K562 (cell line): Measurements from ENCODE around the gene PDE6D. TPM values are rescaled to one million over a fixed set of nuclear protein-coding genes. Genes with fewer than 3 reads are reported as not detected.

Source experiments
- CBX3 ChIP-seq, 2 experiments: IDR thresholded peaks; 1 replicate in 1 of 2; 2 replicates in 1 of 2; pipeline ENCODE4 v1.6.1; 2012; ENCODE audit warnings: inconsistent platforms in 2 of 2, low read length in 2 of 2, borderline replicate concordance in 1 of 2, control low read depth in 1 of 2
- CCNT2 ChIP-seq: IDR thresholded peaks from 2 replicates; pipeline ENCODE4 v1.6.1; 2011; ENCODE audit warnings: borderline replicate concordance, low read depth, mild to moderate bottlenecking, moderate library complexity, mixed read lengths, low read length; ENCODE audit not compliant: insufficient read length; ENCODE audit errors: extremely low read depth
- HINFP ChIP-seq: fragments of 450-650 bp; conservative IDR thresholded peaks from 2 replicates; pipeline ENCODE4 v1.6.1; 2016; ENCODE audit warnings: missing genetic modification characterization, low read depth, mild to moderate bottlenecking, control low read depth, missing compliant biosample characterization
- HMGN3 ChIP-seq: IDR thresholded peaks from 2 replicates; pipeline ENCODE4 v1.6.1; 2011; ENCODE audit warnings: borderline replicate concordance, low read depth, mild to moderate bottlenecking, mixed read lengths, low read length; ENCODE audit not compliant: insufficient read length; ENCODE audit errors: extremely low read depth
- RBM22 ChIP-seq: fragments of 200-400 bp; formaldehyde crosslinking; IDR thresholded peaks from 2 replicates; pipeline ENCODE4 v1.6.1; 2018; ENCODE audit warnings: low read length, low read depth; ENCODE audit not compliant: poor library complexity, severe bottlenecking
- REST ChIP-seq, 2 experiments: fragments of 450-650 bp; formaldehyde crosslinking in 1 of 2; IDR thresholded peaks; 2 replicates each; pipeline versions ENCODE4 v1.4.0 to v1.6.1; 2014 to 2020; ENCODE audit warnings: mild to moderate bottlenecking in 2 of 2, borderline replicate concordance in 1 of 2, low read depth in 1 of 2
- SFPQ ChIP-seq: fragments of 200-400 bp; formaldehyde crosslinking; IDR thresholded peaks from 2 replicates; pipeline ENCODE4 v1.6.1; 2017; ENCODE audit warnings: mild to moderate bottlenecking, low read depth, low read length, moderate library complexity
- SIRT6 ChIP-seq: IDR thresholded peaks from one replicate; pipeline ENCODE4 v1.6.1; 2012; ENCODE audit warnings: low read depth, mild to moderate bottlenecking, control low read depth, inconsistent platforms, low read length, moderate library complexity
- TAF1 ChIP-seq: IDR thresholded peaks from 2 replicates; pipeline ENCODE4 v1.6.1; 2011; ENCODE audit warnings: mild to moderate bottlenecking, low read length, moderate library complexity; ENCODE audit not compliant: insufficient read depth, control insufficient read depth, severe bottlenecking; ENCODE audit errors: extremely low read depth
- polyA plus RNA-seq, 8 experiments: library from polyadenylated mRNA; depleted of rRNA in 4 of 8; stranded (reverse) in 5 of 8; unstranded in 3 of 8; fragments of >200 nt; fragmentation: Nextera tagmentation in 2 of 8; fragmentation: Illumina TruSeq in 1 of 8; extraction: Ambion mirVana in 2 of 8; extraction: Trizol in 1 of 8; gene quantifications; 2 replicates each; pipeline versions ENCODE4 v1.2.1 to v1.2.3, GENCODE V29; 2011 to 2014; ENCODE audit warnings: inconsistent platforms in 1 of 8, missing spikeins in 1 of 8
- total RNA-seq, 7 experiments: library from RNA; depleted of rRNA in 6 of 7; stranded (reverse); fragments of >200 nt in 6 of 7; fragmentation: Illumina TruSeq in 2 of 7; extraction: Trizol in 2 of 7; gene quantifications; 2 replicates each; pipeline versions ENCODE4 v1.2.1 to v1.2.3, GENCODE V29; 2011 to 2021; ENCODE audit warnings: low replicate concordance in 1 of 7

The PDE6D gene
- total and polyA plus RNA-seq, 9 of the 15 experiments (the other 6 are each of a cell fraction or from before 2014, with no cell fraction given): 0.65 to 11.6 (median 7.0) TPM

DNA sequence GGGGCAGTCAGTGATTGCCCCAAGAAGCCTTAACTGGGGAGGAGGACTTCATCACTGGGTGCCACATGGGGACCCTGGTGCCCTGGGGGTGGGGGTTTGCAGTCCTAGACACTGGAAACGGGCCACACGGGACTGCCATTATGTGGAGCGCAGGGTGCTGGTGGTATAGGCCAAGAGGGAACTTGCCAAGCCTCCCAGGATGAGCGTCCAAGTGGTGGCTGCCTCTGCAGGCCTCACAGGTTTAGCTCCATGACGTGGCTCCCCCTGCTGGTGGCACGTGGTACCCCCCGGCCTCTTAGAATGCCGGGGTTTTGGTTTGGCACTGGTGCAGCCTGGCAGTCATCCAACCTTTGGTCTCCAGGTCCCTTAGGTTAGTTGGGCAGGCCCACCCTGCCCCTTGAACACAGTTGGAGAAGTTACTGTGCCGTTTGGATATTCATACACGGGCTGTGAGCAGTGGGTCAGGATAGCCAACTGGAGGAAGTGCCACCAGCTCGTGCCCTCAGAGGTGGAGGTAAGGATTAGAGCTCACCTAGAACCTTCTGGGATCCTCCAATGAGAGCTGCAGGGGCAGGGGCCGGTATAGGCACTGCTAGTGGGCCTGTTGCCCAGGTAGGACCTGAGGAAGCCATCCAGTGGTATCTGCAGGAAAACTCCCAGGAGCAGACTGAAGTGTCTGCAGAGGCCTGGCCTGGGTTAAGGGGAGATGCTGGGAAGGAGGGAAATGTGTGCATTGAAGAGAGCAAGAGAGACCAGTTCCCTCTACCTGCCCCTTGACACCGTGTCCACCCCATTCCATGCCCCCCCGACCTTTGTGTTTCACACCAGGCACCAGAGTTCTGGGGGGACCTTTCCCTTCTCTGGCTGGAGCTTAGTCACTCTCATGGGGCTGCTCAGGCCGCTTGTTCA, 67.1 kb downstream of the PDE6D start (continued):
- peak; percentile 62 for TF ChIP-seq REST (IDR thresholded peaks at IDR 0.05; ENCODE audit: borderline replicate concordance)
- no peak for TF ChIP-seq REST (CRISPR knock-in tag; IDR thresholded peaks at IDR 0.05; ENCODE audit: low read depth)
- peak; percentile 24 for TF ChIP-seq HMGN3
- peak; percentile 53 for TF ChIP-seq CCNT2
- TF ChIP-seq SIRT6: peak; percentile 92
- TF ChIP-seq TAF1: peak; percentile 19
- no peak for TF ChIP-seq SFPQ
- no peak for TF ChIP-seq HINFP (tag)
- TF ChIP-seq CBX3 (IDR thresholded peaks at IDR 0.05; ENCODE audit: borderline replicate concordance in 1 of 2, low read length in 2 of 2): peak in 1 of 2 experiments; percentile 37; a peak in 1 of 3 replicates
- TF ChIP-seq RBM22: peak; percentile 88
